ENCODE results near the gene SOX4.
A peak's percentile ranks its signal among the peaks of the same experiment; 100 is the strongest.

The SOX4 gene

DNA sequence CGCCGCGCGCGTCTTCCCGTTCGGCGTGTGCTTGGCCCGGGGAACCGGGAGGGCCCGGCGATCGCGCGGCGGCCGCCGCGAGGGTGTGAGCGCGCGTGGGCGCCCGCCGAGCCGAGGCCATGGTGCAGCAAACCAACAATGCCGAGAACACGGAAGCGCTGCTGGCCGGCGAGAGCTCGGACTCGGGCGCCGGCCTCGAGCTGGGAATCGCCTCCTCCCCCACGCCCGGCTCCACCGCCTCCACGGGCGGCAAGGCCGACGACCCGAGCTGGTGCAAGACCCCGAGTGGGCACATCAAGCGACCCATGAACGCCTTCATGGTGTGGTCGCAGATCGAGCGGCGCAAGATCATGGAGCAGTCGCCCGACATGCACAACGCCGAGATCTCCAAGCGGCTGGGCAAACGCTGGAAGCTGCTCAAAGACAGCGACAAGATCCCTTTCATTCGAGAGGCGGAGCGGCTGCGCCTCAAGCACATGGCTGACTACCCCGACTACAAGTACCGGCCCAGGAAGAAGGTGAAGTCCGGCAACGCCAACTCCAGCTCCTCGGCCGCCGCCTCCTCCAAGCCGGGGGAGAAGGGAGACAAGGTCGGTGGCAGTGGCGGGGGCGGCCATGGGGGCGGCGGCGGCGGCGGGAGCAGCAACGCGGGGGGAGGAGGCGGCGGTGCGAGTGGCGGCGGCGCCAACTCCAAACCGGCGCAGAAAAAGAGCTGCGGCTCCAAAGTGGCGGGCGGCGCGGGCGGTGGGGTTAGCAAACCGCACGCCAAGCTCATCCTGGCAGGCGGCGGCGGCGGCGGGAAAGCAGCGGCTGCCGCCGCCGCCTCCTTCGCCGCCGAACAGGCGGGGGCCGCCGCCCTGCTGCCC lies 1.1 kb downstream of the SOX4 start:
- DNase-seq: peak; percentile 73 to 87

DNA sequence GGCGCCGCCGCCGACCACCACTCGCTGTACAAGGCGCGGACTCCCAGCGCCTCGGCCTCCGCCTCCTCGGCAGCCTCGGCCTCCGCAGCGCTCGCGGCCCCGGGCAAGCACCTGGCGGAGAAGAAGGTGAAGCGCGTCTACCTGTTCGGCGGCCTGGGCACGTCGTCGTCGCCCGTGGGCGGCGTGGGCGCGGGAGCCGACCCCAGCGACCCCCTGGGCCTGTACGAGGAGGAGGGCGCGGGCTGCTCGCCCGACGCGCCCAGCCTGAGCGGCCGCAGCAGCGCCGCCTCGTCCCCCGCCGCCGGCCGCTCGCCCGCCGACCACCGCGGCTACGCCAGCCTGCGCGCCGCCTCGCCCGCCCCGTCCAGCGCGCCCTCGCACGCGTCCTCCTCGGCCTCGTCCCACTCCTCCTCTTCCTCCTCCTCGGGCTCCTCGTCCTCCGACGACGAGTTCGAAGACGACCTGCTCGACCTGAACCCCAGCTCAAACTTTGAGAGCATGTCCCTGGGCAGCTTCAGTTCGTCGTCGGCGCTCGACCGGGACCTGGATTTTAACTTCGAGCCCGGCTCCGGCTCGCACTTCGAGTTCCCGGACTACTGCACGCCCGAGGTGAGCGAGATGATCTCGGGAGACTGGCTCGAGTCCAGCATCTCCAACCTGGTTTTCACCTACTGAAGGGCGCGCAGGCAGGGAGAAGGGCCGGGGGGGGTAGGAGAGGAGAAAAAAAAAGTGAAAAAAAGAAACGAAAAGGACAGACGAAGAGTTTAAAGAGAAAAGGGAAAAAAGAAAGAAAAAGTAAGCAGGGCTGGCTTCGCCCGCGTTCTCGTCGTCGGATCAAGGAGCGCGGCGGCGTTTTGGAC lies 2.0 kb downstream of the SOX4 start:
- peak in 1 of 2 donors; percentile 22 for DNase-seq

GRCh38 chr6:21596145-21596948 lies 2.8 kb downstream of the SOX4 start:
- peak; percentile 18 to 32 for DNase-seq

DNA sequence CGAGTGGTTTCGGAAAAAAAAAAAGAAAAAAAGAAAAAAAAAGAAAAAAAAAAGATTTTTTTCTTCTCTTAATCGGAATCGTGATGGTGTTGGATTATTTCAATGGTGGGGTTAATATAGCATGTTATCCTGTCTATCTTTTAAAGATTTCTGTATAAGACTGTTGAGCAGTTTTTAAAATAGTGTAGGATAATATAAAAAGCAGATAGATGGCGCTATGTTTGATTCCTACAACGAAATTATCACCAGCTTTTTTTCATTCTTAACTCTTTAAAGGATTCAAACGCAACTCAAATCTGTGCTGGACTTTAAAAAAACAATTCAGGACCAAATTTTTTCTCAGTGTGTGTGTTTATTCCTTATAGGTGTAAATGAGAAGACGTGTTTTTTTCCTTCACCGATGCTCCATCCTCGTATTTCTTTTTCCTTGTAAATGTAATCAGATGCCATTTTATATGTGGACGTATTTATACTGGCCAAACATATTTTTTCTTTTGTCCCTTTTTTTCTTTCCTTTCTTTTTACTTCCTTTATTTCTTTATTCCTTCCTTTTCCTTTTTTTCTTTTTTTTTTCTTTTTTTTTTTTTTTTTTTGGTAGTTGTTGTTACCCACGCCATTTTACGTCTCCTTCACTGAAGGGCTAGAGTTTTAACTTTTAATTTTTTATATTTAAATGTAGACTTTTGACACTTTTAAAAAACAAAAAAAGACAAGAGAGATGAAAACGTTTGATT lies 3.6 kb downstream of the SOX4 start:
- peak in 1 of 2 donors; percentile 56 for DNase-seq

GRCh38 chr6:21597801-21598673 lies 4.5 kb downstream of the SOX4 start:
- no peak for DNase-seq

GRCh38 chr6:21598674-21599023 lies 5.1 kb downstream of the SOX4 start:
- DNase-seq: no peak

- DNase-seq: no peak
These were observed 5.6 kb downstream of the SOX4 start for GRCh38 chr6:21599051-21599696.

GRCh38 chr6:21601339-21601923 lies 7.9 kb downstream of the SOX4 start:
- no peak for DNase-seq

DNA sequence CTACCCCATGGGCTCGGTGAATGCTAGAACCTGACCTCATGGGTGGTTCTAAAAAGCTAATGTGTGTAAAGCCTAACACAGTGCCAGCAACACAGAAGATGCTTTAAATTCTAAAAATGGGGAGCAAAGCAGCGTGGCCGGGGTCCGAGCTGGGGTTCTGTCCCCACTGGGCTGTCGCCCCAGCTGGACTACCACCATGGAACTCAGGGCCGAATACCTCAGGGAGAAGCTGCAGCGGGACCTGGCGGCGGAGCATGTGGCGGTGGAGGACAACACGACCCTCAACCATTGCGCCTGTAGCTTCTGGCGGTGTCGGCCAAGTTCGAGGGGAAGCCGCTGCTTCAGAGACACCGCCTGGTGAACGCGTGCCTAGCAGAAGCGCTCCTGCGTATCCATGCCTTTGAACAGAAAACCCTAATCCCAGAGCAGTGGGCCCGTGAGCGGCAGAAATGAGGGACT lies 8.4 kb downstream of the SOX4 start:
- no peak for DNase-seq

GRCh38 chr6:21603082-21603952 lies 9.8 kb downstream of the SOX4 start:
- no peak for DNase-seq

GRCh38 chr6:21604081-21604480 lies 10.5 kb downstream of the SOX4 start:
- DNase-seq: no peak

- peak; percentile 49 to 56 for DNase-seq
These were observed 11.6 kb downstream of the SOX4 start for GRCh38 chr6:21605166-21605565.

GRCh38 chr6:21608601-21609000 lies 15.1 kb downstream of the SOX4 start:
- DNase-seq: peak; percentile 45 to 51

DNA sequence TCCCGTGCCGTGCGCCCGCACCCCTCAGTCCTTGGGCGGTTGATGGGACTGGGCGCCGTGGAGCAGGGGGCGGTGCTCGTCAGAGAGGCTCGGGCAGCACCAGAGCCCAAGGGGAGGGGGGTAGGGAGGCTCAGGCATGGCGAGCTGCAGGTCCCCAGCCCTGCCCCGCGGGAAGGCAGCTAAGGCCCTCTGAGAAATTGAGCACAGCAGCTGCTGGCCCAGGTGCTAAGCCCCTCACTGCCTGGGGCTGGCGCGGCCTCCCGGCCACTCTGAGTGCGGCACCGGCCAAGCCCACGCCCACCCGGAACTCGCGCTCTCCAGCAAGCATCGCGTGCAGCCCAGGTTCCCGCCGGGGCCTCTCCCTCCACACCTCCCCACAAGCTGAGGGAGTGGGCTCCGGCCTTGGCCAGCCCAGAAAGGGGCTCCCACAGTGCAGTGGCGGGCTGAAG lies 16.4 kb downstream of the SOX4 start:
- DNase-seq: no peak

DNA sequence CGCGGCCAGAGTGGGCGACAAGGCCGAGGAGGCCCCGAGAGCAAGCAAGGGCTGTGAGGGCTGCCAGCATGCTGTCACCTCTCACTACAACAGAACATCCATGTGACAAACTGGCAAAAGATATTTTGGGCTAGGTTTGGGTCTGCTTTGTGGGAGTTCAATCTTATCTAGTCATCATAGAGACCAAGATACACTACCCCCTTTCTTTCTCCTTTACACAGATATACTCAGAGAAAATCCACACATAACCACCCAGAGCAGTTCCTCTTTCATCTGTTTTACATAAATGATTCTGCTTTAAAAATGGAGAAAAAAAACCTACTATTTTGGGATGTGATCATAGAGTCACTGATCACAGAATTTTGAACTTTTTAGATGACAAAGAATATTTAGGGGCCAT lies 16.8 kb downstream of the SOX4 start:
- DNase-seq: peak in 1 of 2 donors; percentile 25

GRCh38 chr6:21611485-21611884 lies 17.9 kb downstream of the SOX4 start:
- no peak for DNase-seq

DNA sequence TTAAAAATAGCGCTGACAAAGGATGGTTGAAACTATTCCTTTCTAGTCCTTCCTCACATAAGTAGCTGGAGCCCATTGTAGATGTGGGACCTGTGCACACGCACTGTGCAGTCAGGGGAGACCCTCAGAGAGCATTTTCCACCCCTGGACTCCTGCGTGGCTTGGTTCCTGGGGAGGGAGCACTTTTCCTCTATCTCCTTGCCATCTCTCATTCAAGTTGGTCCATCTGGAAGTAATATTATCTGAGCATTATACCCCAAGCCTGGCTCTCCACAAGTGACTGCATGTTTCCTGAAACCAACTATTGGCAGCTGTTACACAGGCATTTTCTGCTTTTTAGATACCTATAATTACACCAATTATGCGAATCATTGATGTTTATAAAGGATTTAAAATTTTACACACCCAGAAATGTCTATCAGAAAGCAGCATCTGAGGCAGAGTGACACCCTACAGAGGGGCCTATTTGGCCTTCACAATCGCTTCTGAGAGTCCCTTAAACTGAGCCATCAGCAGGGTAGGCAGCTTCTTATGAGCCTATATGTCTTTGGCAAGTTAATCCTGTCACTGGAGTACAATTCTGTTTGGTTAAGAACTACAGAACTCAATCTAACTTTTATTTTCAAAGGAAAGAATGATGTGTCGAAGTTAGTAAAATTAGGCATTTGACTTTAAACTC lies 18.7 kb downstream of the SOX4 start:
- DNase-seq: no peak

- no peak for DNase-seq
These were observed 20.3 kb downstream of the SOX4 start for GRCh38 chr6:21613809-21614208.

All from inflammatory macrophage (primary cell).